ENCODE measurements around the gene FBXO9. TPM values are rescaled to one million over a fixed set of nuclear protein-coding genes. Genes with fewer than 3 reads are reported as not detected.

FBXO9 gene
- total RNA-seq (ENCODE audit: low replicate concordance): 67.7 and 78.5 TPM in 2 replicates
- long read RNA-seq, partial matches to known transcripts: 12 of 20 reads
- long read RNA-seq, other reads (novel, unspliced or antisense): 6 of 20 reads

DNA sequence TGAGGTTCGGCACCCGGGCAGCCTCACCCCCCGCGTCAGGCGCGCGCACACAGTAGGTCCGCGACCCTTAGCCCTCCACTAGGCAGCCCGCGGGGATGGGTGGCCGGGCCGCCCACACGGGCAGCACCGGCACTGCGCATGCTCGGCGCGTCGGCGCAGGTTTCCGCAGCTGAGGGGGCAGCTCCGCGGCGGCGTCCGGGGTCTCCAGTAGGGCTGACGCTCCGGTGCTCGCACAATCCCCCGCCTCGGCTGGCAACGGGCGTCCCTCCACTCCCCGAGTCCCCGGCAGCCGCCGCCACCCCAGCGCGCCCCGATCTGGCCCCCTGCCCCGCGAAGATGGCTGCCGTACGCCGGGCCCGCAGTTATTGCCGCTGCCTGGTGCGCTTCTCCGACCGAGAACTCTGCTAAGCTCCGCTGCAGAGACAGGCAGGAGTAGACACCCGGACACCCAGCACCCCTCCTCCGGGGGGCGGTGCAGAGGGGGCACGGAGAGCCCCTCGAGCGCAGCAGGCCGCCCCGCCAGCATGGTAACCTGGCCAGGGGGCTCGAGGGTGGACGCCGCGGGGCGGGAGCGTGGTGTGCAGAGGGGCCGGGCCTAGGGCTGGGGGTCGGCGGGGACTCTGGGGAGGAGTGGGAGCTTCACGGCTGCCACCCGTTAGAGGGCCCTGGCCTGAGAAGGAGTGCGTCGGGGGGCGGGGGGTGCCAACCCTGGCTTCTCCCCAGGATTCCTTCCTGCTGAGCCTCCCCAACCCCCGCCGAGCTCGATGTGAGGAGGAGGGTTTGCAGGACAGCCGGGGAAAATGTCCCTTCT, at the start of gene FBXO9:
TSS of gene FBXO9 (plus strand) at position 139 of the 811 bp plus-strand sequence. CDS start at position 525, 386 bp downstream.
- DNase-seq (ENCODE audit: extremely low spot score, unreplicated experiment): peak; percentile 85
- Mint-ChIP-seq H3K27me3 (no peaks in the 10 kb centered on the region), H3K27ac (peak within 1 kb of the TSS; percentile 93), H3K9me3 (no peaks in the 10 kb centered on the region), H3K4me1 (ENCODE audit: unreplicated experiment) (peaks cover 38% of the 10 kb centered on the region), H3K4me3 (peak within 1 kb of the TSS; percentile 100), H3K36me3 (peaks cover 4% of the 10 kb centered on the region)
- TF ChIP-seq, protein P1, sequence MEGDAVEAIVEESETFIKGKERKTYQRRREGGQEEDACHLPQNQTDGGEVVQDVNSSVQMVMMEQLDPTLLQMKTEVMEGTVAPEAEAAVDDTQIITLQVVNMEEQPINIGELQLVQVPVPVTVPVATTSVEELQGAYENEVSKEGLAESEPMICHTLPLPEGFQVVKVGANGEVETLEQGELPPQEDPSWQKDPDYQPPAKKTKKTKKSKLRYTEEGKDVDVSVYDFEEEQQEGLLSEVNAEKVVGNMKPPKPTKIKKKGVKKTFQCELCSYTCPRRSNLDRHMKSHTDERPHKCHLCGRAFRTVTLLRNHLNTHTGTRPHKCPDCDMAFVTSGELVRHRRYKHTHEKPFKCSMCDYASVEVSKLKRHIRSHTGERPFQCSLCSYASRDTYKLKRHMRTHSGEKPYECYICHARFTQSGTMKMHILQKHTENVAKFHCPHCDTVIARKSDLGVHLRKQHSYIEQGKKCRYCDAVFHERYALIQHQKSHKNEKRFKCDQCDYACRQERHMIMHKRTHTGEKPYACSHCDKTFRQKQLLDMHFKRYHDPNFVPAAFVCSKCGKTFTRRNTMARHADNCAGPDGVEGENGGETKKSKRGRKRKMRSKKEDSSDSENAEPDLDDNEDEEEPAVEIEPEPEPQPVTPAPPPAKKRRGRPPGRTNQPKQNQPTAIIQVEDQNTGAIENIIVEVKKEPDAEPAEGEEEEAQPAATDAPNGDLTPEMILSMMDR (conservative IDR thresholded peaks at IDR 0.05): no peak

DNA sequence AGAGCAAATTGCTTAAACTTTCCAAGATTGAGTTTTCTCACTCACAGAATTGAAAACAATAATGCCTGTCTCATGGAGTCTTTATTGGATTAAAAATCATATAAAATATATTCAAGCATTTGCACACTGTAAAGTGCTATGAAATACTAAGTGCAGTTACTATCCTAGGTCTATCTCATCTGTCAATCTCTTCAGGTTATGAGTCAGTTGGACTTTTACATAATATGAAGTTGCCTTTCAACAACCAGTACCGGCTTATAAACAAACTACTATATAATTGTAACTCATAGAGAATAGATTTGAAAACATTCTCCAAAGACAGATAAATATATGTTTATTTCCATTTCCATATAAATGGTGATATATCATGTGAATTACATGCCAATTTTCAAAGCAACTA, 49.7 kb upstream of the FBXO9 start:
- no peaks in the 10 kb centered on the region for H3K27me3 Mint-ChIP-seq
- TF ChIP-seq, protein P1 (conservative IDR thresholded peaks at IDR 0.05): no peak
- H3K4me1 Mint-ChIP-seq (ENCODE audit: unreplicated experiment): no peaks in the 10 kb centered on the region
- H3K4me3 Mint-ChIP-seq: no peak overlapping the region
- H3K36me3 Mint-ChIP-seq: peaks cover 43% of the 10 kb centered on the region
- H3K27ac Mint-ChIP-seq: no peak overlapping the region
- DNase-seq (ENCODE audit: extremely low spot score, unreplicated experiment): no peak
- no peaks in the 10 kb centered on the region for H3K9me3 Mint-ChIP-seq

DNA sequence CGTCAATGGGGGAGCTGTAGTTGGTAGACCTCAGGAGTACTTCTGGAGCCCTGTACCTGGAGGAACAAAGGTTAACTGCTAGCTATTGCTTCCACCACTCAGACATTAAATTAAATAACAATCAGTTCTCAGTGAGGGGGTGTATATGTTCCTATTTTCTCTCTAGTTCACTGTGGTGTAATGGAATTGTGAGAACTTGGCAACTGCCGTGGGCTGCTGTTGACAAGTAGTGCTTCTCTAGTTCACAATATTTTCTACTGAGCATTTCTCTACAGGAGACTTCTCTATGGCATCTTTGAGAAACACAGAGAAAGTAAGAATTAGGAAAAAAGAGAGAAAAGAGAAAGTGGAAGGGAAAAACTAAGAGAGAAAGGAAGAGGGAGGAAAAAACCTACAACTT, 46.8 kb upstream of the FBXO9 start:
- Mint-ChIP-seq H3K27ac (no peak overlapping the region), H3K36me3 (peaks cover 39% of the 10 kb centered on the region), H3K9me3 (no peaks in the 10 kb centered on the region), H3K27me3 (no peaks in the 10 kb centered on the region), H3K4me1 (ENCODE audit: unreplicated experiment) (no peaks in the 10 kb centered on the region), H3K4me3 (no peak overlapping the region)
- DNase-seq (ENCODE audit: extremely low spot score, unreplicated experiment): no peak
- TF ChIP-seq, protein P1 (conservative IDR thresholded peaks at IDR 0.05): no peak

DNA sequence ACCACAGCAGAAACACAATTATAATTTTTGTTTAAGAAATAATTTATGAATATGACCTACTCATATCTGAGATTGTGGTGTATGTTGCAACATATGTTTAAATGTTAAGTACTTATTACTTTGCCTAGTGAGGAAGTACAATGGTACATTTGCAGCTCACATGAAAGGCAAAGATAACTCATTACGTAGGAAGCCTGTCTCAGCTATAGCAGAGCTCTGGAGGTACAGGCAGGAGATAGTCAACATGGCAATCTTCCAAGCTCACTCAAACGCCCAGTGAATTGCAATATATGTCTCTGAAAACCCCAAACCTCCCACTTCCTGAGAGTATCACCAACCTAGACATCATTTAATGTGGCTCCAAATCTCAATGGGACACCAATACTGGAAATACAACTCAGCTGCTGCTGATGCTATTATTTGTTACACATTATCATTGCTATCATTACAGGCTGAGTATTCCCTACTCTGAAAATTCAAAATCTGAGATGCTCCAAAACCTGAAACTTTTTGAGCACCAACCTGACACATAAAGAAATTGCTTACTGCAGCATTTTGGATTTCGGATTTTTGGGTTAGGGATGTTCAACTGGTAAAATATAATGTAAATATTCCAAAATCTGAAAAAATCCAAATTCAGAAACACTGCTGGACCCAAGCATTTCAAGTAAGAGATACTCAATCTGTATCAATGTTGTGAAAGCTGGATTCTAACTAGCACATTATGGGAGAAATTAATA, 45.0 kb upstream of the FBXO9 start:
- Mint-ChIP-seq H3K27ac (no peak overlapping the region), H3K27me3 (no peaks in the 10 kb centered on the region), H3K4me1 (ENCODE audit: unreplicated experiment) (no peaks in the 10 kb centered on the region), H3K9me3 (no peaks in the 10 kb centered on the region), H3K36me3 (peaks cover 30% of the 10 kb centered on the region), H3K4me3 (no peak overlapping the region)
- DNase-seq (ENCODE audit: extremely low spot score, unreplicated experiment): no peak
- TF ChIP-seq, protein P1 (conservative IDR thresholded peaks at IDR 0.05): no peak

DNA sequence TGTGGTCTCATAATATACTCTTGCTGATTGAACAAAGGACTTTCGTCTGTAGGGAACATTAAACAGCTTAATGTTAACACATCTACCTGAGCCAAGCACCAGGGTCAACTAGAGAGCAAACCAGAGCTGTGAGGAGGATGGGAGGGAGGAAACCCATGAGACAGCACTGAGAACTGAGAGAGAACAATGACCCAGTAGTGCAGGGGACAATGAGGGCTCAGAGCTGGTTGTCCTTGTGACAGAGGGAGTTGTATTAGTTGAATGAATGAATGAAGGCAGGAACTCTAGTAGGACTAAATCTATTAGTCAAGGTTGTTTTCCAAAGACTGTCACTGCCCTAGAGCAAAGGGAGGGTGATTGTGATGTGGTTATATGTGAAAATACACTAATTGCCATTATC, 41.9 kb upstream of the FBXO9 start:
- no peaks in the 10 kb centered on the region for H3K4me1 Mint-ChIP-seq (ENCODE audit: unreplicated experiment)
- no peak overlapping the region for H3K27ac Mint-ChIP-seq
- no peak overlapping the region for H3K4me3 Mint-ChIP-seq
- TF ChIP-seq, protein P1 (conservative IDR thresholded peaks at IDR 0.05): no peak
- DNase-seq (ENCODE audit: extremely low spot score, unreplicated experiment): no peak
- no peaks in the 10 kb centered on the region for H3K27me3 Mint-ChIP-seq
- H3K36me3 Mint-ChIP-seq: peaks cover 30% of the 10 kb centered on the region
- H3K9me3 Mint-ChIP-seq: no peaks in the 10 kb centered on the region

Data from type B pancreatic cell (in vitro differentiated cells).